HG02884 (cell line): ENCODE measurements around the gene MTREX.

Experiments
- ATAC-seq: cut with Tn5 transposase; IDR thresholded peaks from one replicate; pipeline ENCODE4 v1.9.1; 2021; ENCODE audit warnings: mild to moderate bottlenecking, moderate library complexity; ENCODE audit not compliant: unreplicated experiment

MTREX gene

DNA sequence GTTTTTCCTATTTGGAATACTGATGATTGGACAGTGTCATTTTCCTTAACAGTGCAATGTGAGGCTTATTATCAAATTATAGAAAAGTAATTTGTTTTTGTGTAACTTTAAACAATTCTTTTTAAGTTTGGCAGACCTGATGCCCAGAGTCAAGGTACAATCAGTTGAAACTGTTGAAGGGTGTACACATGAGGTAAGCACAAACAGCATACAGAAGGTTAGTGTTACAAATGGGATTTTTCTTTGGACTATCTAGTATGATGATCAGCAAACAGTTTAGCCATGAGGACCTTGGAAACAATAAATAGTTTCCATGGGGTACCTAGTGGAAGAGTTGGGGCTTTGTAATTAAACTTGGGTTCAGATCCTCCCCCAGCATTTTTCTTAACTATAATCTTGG is 16.2 kb downstream of the MTREX start:
- ATAC-seq = no peak

DNA sequence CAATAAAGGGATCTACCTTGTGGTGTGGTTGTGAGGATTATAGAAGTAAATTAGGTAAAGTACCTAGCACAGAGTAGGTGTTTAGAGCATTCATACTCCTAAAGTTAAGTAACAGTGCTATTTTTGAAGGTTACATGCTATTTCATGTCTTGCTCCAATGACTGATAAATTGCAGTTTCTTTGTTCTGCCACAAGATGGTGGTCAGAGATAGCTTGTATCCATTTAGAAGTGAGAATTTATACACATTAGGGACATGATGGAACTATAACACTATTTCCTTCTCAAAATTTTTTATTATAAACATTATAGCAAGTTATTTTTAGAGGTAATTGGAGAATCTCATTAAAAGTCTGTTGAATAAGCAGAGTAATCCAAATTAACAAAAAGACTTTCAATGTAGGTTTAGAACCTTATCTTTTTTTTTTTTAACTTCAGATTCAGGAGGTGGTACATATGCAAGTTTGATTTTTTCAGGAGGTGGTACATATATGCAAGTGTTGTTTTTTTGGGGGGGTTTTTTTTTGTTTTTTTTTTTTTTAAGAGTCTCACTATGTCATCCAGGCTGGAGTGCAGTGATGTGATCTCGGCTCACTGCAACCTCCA is 17.1 kb downstream of the MTREX start:
- ATAC-seq = no peak

DNA sequence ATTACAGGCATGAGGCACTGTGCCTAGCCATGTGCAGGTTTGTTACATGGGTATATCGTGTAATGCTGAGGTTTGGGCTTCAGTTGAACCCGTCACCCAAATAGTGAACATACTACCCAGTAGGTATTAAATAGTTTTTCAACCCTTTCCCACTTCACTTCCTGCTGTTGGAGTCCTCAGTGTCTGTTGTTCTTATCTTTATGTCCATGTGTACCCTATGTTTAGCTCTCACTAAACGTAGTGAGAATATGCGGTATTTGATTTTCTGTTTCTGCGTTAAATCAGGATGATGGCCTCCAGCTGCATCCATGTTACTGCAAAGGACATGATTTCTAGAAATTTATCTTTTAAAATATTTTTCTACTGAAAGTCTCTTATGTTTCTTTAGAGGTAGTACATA is 17.8 kb downstream of the MTREX start:
- no peak for ATAC-seq

DNA sequence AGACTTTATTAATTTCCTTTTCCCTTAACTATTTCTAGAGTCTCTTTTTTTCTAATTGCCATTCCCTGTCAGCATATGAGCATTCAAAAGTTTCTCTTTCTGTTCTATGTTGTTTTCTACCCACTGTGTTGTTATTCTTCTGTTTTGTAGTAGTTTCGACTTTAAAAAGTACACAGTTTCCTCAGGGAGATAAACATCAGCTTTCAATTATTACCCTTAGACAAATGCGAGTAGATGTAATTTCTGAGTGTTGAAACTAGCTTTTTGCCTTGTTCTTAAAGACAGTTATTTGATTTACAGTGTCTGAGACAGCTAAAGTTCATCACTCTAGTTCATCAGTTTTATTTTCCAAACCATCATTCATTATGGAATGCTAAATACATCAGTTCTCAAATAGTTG is 19.5 kb downstream of the MTREX start:
- ATAC-seq = no peak

DNA sequence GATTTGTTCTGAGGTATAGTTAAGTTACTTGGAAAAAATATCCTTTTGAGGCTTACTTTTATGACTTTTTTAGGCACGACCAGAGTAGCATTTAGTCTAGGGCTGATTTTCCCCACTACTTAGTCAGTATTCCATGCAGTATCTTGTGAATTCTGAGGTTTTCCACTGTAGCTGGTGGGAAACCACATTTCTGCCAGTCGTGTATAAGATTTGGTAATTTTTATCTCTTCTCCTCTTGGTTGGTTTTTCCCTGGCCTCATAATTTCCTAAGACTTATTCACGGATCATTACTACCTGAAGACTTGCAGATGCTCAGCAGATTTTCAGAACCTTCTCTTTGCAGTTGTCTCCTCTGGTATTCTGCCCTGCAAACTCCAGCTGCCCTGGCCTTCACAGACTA is 23.5 kb downstream of the MTREX start:
- no peak for ATAC-seq

DNA sequence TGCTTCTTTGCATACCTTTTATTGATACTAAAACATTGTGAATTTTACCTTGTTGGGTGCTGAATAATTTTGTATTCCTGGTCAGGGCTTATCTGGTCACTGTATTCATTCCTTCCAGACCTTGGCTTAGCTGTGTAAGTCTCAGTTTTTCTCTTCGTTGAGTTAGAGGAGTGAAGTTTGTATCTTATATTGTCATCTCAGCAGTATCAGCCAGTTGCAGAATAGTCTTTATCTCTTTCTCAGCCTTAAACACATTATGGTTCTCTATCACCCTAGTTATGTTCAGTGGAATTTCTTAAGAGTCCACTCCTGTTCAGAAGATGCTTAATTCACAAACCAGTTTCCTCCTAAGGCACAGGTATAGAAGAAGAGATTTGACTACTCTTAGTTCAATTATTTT is 25.2 kb downstream of the MTREX start:
- ATAC-seq = no peak

DNA sequence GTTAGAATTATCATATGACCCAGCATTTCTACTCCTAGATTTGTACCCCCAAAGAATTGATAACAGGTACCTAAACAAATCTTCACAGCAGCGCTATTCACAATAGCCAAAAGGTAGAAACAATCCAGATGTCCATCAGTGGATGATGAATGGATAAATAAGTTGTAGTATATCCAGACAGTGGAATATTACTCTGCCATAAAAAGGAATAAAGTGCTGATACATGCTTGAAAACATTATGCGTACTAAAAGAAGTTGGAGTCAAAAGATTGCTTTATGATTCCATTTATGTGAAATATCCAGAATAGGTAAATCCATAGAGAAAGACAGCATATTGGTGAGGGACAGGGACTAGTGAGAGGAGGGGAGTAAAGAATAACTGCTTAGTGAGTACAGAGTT is 26.0 kb downstream of the MTREX start:
- ATAC-seq = no peak

DNA sequence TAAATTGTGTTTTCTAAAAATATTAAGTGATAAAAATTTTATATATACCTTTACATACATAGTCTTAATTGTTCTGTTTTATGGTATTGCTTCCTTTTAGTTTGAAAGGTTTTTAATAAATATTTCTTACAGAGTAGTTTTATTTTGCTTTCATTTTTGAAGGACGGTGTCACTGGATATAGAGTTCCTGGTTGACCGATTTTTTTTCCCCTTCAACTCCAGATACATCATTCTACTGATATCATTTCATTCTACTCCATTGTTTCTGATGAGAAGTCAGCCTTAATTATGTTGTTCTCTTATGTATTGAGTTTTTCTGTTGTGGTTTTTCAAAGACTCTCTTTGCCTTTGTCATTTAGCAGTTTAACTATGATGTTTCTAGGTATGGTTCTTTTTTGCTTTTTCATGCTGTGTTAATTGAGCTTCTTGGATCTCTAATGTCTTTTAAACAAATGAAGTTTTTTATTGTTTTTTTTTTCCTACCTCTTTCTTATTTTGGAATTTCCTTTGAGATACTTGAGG is 30.4 kb downstream of the MTREX start:
- ATAC-seq = no peak

DNA sequence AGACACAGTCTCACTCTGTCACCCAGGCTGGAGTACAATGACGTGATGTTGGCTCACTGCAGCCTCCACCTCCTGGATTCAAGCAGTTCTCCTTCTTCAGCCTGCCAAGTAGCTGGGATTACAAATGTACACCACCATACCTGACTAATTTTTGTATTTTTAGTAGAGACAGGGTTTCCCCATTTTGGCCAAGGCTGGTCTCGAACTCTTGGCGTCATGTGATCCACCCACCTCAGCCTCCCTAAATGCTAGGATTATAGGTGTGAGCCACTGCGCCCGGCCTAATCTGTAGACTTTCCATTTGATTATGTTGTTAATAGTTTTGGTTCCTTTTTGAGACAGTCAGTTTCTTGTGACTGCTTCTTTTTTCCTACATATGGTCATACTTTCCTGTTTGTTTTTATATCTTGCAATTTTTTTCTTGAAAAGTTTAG is 31.0 kb downstream of the MTREX start:
- ATAC-seq = peak; percentile 86

DNA sequence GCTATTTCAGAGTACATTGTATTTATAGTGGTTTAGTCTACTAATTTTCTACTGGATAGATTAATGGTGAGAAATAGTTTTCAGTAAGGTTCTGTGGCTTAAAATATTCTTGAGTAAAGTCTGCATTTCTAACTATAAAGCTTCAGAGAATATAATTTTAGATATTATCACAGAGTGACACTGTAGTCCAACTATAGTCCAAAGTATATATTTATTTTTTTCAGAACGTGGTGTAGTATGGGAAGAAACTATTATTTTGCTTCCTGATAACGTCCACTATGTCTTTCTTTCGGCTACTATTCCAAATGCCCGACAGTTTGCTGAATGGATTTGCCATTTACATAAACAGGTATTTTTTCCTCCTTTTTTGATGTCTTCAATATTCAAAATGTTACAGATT is 35.3 kb downstream of the MTREX start:
- no peak for ATAC-seq

DNA sequence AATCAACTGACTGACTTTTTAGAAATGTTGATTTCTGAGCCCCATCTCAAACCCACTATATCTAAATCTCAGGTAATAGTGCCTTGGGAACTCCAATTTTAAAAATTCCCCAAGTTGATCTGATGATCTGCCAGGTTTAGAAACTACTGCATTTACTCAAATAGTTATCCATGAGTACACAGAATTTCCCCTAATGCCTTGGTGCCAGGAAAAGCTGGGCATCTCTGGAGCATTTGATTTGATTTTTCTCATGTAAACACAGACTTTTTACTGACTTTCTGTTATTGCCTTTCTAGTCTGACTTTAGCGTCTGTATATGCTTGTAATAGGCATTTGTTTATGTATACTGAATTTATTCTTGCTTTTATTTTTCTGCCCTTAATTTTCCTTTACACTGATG is 35.8 kb downstream of the MTREX start:
- ATAC-seq = no peak

DNA sequence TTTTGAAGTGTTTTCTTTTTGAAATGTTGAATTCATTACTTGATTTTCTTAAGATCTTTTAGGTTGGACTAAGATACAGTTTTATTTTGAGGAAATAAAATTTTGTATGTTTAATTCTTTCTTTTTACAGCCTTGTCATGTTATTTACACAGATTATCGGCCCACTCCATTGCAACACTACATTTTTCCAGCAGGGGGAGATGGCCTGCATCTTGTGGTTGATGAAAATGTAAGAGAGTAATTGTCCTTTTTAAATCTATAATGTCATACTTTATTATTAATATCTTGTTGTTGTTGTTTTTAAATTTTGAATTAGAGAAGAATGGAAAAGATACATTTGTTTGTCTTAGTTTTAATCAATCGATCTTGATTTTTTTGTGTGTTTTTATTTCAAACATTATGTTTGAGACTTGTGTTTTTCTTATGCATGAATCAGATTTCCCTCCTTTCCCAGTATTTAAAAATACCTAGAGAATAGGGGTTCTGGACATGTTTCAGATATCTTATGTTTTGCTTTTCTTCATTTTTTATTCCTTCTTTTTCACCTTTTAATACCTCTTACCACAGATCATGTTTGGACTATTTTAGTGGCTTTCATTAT is 36.7 kb downstream of the MTREX start:
- no peak for ATAC-seq

DNA sequence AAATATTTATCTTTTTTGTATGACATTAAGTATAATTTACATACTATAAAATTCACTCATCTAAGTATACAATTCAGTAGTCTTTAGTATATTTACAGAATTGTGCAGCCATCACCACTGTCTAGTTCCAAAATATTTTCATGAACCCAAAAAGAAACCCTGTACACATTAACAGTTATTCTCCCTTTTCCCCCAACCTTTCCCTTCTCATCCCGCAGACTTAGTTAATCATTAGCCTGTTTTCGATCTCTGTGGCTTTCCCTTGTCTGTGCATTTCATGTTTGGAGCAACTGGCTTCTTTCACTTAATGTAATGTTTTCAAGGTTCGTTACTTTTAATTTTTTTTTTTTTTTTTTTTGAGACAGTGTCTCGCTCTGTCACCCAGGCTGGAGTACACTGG is 37.5 kb downstream of the MTREX start:
- ATAC-seq = no peak

DNA sequence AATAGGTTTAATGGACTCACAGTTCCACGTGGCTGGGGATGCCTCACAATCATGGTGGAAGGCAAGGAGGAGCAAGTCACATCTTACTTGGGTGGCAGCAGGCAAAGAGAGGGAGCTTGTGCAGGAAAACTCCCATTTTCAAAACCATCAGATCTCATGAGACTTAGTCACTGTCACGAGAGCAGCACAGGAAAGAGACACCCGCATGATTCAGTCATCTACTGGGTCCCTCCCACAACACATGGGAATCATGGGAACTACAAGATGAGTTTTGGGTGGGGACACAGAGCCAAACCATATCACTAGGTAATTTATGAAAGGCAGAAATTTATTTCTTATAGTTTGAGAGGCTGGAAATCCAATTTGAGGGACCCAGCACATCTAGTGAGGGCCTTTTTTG is 40.0 kb downstream of the MTREX start:
- no peak for ATAC-seq

DNA sequence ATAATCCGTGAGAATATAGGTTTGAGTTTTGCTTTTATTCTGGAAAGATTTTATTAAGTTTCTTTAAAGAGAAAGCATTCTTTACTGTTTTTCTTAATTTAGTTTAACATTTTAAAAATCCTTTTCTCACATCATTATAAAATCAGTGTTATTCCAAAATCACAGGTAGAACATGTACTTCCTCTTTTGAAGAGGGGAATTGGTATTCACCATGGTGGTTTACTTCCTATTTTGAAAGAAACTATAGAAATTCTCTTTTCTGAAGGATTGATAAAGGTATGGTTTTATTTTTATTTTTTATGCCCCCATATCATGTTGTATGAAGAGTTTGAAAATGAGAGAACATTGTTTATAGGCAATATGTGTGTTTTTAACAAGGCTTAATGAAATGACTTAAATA is 43.0 kb downstream of the MTREX start:
- ATAC-seq = no peak

DNA sequence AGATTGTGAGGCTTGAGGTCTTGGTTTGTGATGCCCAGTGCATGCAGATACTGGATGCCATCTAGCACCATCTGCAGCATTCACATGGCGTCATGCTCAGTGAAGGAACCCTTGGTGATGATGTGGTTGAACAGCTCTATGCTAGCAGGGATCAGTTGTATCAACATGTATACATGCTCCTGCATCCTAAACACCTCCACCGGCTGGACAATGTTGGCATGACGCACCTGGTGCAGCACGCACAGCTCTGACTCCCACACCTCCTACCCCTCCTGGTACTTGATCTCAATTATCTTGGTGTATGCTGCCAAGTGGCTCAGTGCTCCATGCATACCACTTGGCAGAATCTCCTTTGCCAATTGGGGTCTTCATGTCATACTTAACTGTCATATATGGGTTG is 49.1 kb downstream of the MTREX start:
- ATAC-seq = no peak

DNA sequence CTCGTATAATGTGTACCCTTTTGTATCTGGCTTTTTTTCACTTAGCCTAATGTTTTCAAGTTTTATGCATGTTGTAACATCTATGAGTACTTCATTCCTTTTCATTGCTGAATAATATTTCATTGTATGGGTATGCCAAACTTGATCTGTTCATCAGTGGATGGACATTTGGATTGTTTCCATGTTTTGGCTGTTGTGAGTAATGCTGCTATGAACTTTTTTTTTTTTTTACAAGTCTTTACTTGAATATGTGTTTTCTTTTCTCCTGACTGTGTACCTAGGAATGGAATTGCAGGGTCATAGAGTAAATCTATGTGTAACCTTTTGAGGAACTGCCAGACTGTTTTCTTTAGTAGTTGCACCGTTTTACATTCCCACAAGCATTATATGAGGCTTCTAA is 52.4 kb downstream of the MTREX start:
- ATAC-seq = no peak

DNA sequence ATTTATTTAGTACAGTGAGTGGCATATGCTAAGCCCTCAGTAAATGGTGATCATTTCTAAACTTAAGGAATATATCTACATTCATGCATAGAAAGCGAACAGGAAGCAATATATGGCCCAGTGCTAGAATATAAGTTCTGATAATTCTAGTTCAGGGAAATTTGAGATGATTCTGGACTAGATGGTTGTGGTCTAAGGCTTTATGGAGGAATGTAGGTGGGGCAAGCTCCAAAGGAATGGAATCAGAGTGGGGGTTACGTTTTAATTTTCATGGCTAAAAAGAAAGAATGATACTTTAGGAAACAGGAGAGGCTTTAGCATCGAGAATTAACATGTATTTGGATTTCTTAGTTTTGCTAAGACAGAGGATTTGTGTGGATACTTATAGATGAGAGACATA is 56.1 kb downstream of the MTREX start:
- ATAC-seq = no peak

DNA sequence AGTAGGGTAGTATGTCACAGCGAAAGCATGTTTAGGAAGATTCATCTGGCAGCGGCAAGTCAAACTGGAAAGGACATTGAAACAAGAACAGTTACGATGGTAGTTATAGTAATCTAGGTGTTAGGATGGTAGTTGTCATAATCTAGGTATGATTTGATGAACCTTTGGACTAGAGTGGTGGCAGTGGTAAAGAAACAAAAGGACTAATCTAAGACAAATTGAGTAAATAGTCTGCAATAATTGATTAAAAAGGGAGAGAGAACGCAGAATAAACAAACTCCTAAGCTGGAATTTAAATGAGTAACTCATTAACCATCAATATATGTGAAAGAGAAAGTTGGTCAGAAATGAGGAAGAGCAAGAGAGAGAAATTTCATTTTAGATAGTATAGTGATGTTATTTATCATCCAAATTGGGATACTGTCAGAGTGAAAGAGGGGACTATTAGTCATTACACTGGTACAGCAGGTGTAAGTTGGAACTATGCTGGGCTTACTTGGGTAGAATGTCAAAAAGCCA is 56.8 kb downstream of the MTREX start:
- ATAC-seq = peak; percentile 99

DNA sequence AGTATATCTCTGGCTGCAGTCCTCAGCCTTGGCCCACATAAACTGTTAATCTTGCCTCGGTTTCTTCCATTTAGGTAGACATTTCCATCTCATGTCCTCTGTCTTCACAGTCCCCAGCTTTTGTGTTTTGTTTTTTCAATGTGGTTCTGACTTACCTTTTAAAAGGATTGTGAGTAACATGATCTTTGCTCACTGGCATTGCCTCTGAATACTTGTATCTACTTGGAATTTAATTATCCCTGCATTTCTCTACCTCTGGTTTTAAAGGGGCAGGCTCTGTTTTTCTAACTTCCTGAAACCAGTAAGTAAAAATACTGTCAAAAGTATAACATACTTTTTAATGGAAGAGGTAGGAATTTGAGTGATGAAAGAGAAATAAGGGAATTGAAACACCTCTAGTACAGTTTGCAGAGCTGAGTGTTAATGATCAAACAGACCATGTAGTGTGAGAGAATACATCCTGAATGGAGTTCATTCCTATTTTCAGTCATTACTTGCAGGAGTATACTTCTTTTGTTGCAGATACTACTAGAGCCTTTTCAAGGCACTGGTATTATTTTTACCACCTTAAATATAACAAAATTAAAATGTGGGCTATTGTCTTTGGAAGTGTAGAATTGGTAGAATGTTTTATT is 62.6 kb downstream of the MTREX start:
- no peak for ATAC-seq

DNA sequence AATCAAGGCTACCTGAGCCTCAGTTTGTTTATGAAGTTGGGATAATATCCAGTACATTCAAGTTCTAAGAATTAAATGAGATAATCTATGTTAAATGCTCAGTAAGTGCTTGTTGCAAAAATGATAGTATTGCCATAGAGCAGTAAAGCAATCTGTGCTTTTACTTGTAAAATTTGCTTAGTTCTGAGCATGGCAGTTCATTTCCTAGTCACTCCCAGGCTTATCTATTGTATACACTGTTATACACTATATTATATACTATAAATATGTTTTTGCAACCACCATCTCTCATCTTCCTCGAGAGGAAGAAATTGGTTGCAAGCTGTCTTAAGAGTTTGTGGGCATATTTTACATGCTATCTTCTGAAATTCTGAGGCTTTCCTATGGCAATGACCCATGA is 63.4 kb downstream of the MTREX start:
- ATAC-seq = no peak
